Measurements from ENCODE around the gene AQR. TPM values are rescaled to one million over a fixed set of nuclear protein-coding genes. Genes with fewer than 3 reads are reported as not detected.

Gene AQR
- total and polyA plus RNA-seq, 3 donors from 2014 or later: 37.6 to 39.2 (median 38.5) TPM

DNA sequence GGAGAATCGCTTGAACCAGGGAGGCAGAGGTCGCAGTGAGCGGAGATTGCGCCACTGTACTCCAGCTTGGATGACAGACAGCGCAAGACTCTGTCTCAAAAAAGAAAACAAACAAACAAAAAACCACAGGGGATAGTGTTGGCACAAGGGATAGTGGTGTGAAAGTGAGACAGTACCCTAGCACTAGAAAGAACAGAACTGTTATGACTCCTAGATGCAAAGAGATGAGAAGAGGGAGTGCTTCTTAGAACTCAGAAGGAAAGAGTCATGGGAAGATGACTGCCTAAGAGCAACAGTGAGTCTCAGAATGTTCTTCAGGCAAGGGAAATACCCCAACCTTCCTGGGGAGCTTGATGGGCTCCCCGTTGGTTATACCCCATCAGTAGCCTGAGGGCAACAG is 36.4 kb upstream of the AQR start:
- Histone ChIP-seq H3K4me3 (no peak overlapping the region), H3K27ac (no peak overlapping the region), H3K9me3 (no peaks in the 10 kb centered on the region), H3K27me3 (no peaks in the 10 kb centered on the region), H3K36me3 (ENCODE audit: low read depth, missing control alignments) (no peaks in the 10 kb centered on the region), H3K4me1 (no peaks in the 10 kb centered on the region)
- 92 to 94% methylated on average over 6 of the region's 6 CpGs for WGBS, 2 donors
- intact Hi-C loops (cut with DNase I; ENCODE audit: low total_unique reads): no loop called here
- TF ChIP-seq, protein P1, sequence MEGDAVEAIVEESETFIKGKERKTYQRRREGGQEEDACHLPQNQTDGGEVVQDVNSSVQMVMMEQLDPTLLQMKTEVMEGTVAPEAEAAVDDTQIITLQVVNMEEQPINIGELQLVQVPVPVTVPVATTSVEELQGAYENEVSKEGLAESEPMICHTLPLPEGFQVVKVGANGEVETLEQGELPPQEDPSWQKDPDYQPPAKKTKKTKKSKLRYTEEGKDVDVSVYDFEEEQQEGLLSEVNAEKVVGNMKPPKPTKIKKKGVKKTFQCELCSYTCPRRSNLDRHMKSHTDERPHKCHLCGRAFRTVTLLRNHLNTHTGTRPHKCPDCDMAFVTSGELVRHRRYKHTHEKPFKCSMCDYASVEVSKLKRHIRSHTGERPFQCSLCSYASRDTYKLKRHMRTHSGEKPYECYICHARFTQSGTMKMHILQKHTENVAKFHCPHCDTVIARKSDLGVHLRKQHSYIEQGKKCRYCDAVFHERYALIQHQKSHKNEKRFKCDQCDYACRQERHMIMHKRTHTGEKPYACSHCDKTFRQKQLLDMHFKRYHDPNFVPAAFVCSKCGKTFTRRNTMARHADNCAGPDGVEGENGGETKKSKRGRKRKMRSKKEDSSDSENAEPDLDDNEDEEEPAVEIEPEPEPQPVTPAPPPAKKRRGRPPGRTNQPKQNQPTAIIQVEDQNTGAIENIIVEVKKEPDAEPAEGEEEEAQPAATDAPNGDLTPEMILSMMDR (IDR thresholded peaks at IDR 0.05): no peak
- no peak for TF ChIP-seq POLR2A (IDR thresholded peaks at IDR 0.05)
- no peak for DNase-seq

- H3K9me3 ChIP-seq: no peaks in the 10 kb centered on the region
- 74 to 85% methylated on average over 3 of the region's 3 CpGs for WGBS, 2 donors
- no peaks in the 10 kb centered on the region for H3K4me1 ChIP-seq
- no peak for DNase-seq
- H3K27ac ChIP-seq: no peak overlapping the region
- no peak overlapping the region for H3K4me3 ChIP-seq
- no peaks in the 10 kb centered on the region for H3K36me3 ChIP-seq (ENCODE audit: low read depth, missing control alignments)
- TF ChIP-seq POLR2A (IDR thresholded peaks at IDR 0.05): no peak
- TF ChIP-seq, protein P1 (IDR thresholded peaks at IDR 0.05): no peak
- intact Hi-C loops (cut with DNase I; ENCODE audit: low total_unique reads): no loop called here
- H3K27me3 ChIP-seq: no peaks in the 10 kb centered on the region
Observed at GRCh38 chr15:35003928-35004327, 34.4 kb upstream of the AQR start.

DNA sequence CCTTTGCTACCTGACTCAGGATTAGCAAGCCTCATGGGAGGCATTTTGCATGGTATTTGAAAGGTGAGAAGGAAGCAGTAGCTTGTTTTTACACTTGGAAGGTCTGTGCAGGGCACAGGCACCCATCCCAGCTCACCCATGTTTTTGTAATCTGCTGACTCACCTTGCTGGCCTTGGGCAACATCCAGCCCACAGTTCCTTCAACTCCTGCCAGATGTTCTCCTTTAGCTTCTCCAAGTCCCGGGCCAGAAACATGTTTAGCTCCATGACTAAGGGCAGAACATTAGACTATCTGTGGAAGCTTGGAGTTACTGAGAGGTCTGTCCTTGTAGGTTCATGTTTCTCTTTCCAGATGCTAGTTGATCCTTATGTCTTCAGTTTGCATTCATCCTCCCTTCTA is 31.0 kb upstream of the AQR start:
- Histone ChIP-seq H3K27me3 (no peaks in the 10 kb centered on the region), H3K4me1 (no peaks in the 10 kb centered on the region), H3K4me3 (no peak overlapping the region), H3K9me3 (no peaks in the 10 kb centered on the region), H3K27ac (no peak overlapping the region), H3K36me3 (ENCODE audit: low read depth, missing control alignments) (no peaks in the 10 kb centered on the region)
- 52 to 58% methylated on average over 1 of the region's 1 CpG for WGBS, 2 donors
- TF ChIP-seq POLR2A (IDR thresholded peaks at IDR 0.05): no peak
- TF ChIP-seq, protein P1 (IDR thresholded peaks at IDR 0.05): no peak
- intact Hi-C loops (cut with DNase I; ENCODE audit: low total_unique reads): no loop called here
- DNase-seq: no peak

DNA sequence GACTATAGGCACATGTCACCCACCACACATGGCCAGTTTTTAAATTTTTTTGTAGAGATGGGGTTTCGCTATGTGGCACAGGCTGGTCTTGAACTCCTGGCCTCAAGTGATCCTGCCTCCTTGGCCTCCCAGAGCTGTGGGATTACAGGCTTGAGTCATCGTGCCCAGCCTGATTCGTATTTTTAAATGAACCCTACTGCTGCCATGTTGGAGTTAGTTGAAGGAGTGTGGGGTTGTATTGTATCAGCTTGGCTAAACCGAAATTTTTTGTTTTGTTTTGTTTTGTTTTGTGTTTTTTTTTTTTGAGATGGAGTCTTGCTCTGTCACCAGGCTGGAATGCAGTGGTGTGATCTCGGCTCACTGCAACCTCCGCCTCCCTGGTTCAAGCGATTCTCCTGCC is 30.4 kb upstream of the AQR start:
- no peak overlapping the region for H3K4me3 ChIP-seq

GRCh38 chr15:34994925-34995324 is 25.4 kb upstream of the AQR start:
- no peak for DNase-seq
- Histone ChIP-seq H3K4me1 (no peaks in the 10 kb centered on the region), H3K4me3 (no peak overlapping the region), H3K27me3 (no peaks in the 10 kb centered on the region), H3K9me3 (no peaks in the 10 kb centered on the region), H3K27ac (no peak overlapping the region), H3K36me3 (ENCODE audit: low read depth, missing control alignments) (no peaks in the 10 kb centered on the region)
- intact Hi-C loops (cut with DNase I; ENCODE audit: low total_unique reads): no loop called here
- WGBS, 2 donors: 30 to 52% methylated on average over 1 of the region's 1 CpG
- TF ChIP-seq POLR2A (IDR thresholded peaks at IDR 0.05): no peak
- TF ChIP-seq, protein P1 (IDR thresholded peaks at IDR 0.05): no peak

More for the DNA sequence above, 30.4 kb upstream of the AQR start:
- no peak overlapping the region for H3K27ac ChIP-seq
- 92 to 96% methylated on average over 7 of the region's 7 CpGs for WGBS, 2 donors
- intact Hi-C loops (cut with DNase I; ENCODE audit: low total_unique reads): no loop called here
- H3K27me3 ChIP-seq: no peaks in the 10 kb centered on the region
- no peaks in the 10 kb centered on the region for H3K9me3 ChIP-seq
- DNase-seq: no peak
- no peaks in the 10 kb centered on the region for H3K4me1 ChIP-seq
- H3K36me3 ChIP-seq (ENCODE audit: low read depth, missing control alignments): no peaks in the 10 kb centered on the region
- TF ChIP-seq POLR2A (IDR thresholded peaks at IDR 0.05): no peak
- TF ChIP-seq, protein P1 (IDR thresholded peaks at IDR 0.05): no peak
